ENCODE data around the gene NRXN2.
A peak's percentile ranks its signal among the peaks of the same experiment; 100 is the strongest.

NRXN2 gene

GRCh38 chr11:64724863-64725532, 2.0 kb upstream of the NRXN2 start:
- DNase-seq: no peak

- no peak for DNase-seq
These were observed 1.2 kb upstream of the NRXN2 start for GRCh38 chr11:64723907-64724862.

- no peak for DNase-seq
These were observed 594 bp downstream of the NRXN2 start for GRCh38 chr11:64722141-64723065.

- DNase-seq: no peak
These were observed 1.7 kb downstream of the NRXN2 start for GRCh38 chr11:64721359-64721699.

- no peak for DNase-seq
These were observed 2.2 kb downstream of the NRXN2 start for GRCh38 chr11:64720640-64721358.

- DNase-seq: no peak
These were observed 2.8 kb downstream of the NRXN2 start for GRCh38 chr11:64720167-64720566.

GRCh38 chr11:64719406-64719805, 3.6 kb downstream of the NRXN2 start:
- DNase-seq: no peak

GRCh38 chr11:64718780-64719124, 4.2 kb downstream of the NRXN2 start:
- DNase-seq: no peak

GRCh38 chr11:64718084-64718779, 4.8 kb downstream of the NRXN2 start:
- peak in 1 of 56 donors; percentile 21 for DNase-seq

- DNase-seq: no peak
These were observed 5.8 kb downstream of the NRXN2 start for GRCh38 chr11:64717268-64717578.

- DNase-seq: no peak
These were observed 6.3 kb downstream of the NRXN2 start for GRCh38 chr11:64716473-64717267.

GRCh38 chr11:64715756-64716472, 7.1 kb downstream of the NRXN2 start:
- DNase-seq: no peak

GRCh38 chr11:64715110-64715509, 7.9 kb downstream of the NRXN2 start:
- DNase-seq: no peak

GRCh38 chr11:64714666-64715065, 8.3 kb downstream of the NRXN2 start:
- no peak for DNase-seq

GRCh38 chr11:64713781-64714363, 9.1 kb downstream of the NRXN2 start:
- no peak for DNase-seq

GRCh38 chr11:64713016-64713707, 9.8 kb downstream of the NRXN2 start:
- no peak for DNase-seq

- peak in 1 of 56 donors; percentile 53 for DNase-seq
These were observed 10.5 kb downstream of the NRXN2 start for GRCh38 chr11:64712430-64713015.

GRCh38 chr11:64711956-64712362, 11.0 kb downstream of the NRXN2 start:
- DNase-seq: no peak
